OCI-LY7 (cell line): ENCODE results near the gene DEAF1.

Experiments used
- CTCF ChIP-seq: fragments of 200-600 bp; sonication (generic); conservative IDR thresholded peaks from 2 replicates; pipeline ENCODE4 v1.5.1; 2014; ENCODE audit warnings: mild to moderate bottlenecking, antibody characterized with exemption, low read length, moderate library complexity, mixed read lengths
- EZH2phosphoT487 ChIP-seq: fragments of 200-600 bp; sonication (generic); IDR thresholded peaks from 2 replicates; pipeline ENCODE4 v1.6.1; 2018; ENCODE audit warnings: low read depth, borderline replicate concordance, mild to moderate bottlenecking, mixed run types, antibody characterized with exemption, low read length, moderate library complexity, mixed read lengths

GRCh38 chr11:687751-688150, 7.3 kb downstream of the DEAF1 start:
- no peak for TF ChIP-seq CTCF
- no peak for TF ChIP-seq EZH2phosphoT487
